Gastrocnemius medialis (tissue), 4 donors: Measurements from ENCODE around the gene IFIT5.

ENCODE experiments used
- CTCF ChIP-seq, 5 experiments: fragments of 450-650 bp in 3 of 5; fragments of 200-600 bp in 2 of 5; sonication (generic) in 2 of 5; IDR thresholded peaks in 4 of 5; conservative IDR thresholded peaks in 1 of 5; 1 replicate in 4 of 5; 2 replicates in 1 of 5; pipeline ENCODE4 v1.5.1; 2016 to 2019; ENCODE audit warnings: antibody characterized with exemption in 5 of 5, mild to moderate bottlenecking in 3 of 5, moderate library complexity in 3 of 5
- POLR2A ChIP-seq, 2 donors: fragments of 450-650 bp; IDR thresholded peaks; one replicate each; pipeline ENCODE4 v1.6.1; 2017; ENCODE audit warnings: antibody characterized with exemption in 2 of 2, mild to moderate bottlenecking in 2 of 2, moderate library complexity in 2 of 2

DNA sequence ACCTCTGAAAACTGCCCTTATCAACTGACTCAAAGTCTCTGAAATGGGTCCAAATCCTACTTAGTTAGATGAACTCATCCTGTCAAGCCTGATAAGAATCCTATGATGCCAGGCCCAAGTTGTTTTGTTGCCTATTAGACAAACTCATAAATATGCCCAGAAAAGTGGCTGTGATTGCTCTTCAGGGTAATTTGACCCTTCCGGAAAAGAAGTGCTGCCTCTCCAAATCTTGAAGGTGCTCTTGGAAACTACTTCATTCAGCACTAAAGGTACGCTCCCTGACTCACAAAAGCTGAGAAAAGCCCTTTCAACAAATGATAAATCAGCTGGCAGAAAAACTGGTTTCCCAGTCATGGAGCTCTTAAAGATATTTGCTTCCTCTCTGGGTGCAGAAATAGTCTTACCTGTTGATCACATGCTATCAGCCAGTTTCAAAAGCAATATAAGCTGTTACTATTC lies 6.7 kb downstream of the IFIT5 start:
- TF ChIP-seq CTCF (IDR thresholded peaks at IDR 0.05 in 4 of 5, conservative IDR thresholded peaks at IDR 0.05 in 1 of 5) (no peak), POLR2A (IDR thresholded peaks at IDR 0.05) (no peak)
